ENCODE measurements around the gene BAIAP3.

GRCh38 chr16:1357906-1358566, 24.6 kb downstream of the BAIAP3 start:
- TF ChIP-seq PKNOX1 (IDR thresholded peaks at IDR 0.05) (no peak), SP1 (IDR thresholded peaks at IDR 0.05) (no peak), ARNT (IDR thresholded peaks at IDR 0.05) (no peak), SUZ12 (IDR thresholded peaks at IDR 0.05) (no peak), BHLHE40 (IDR thresholded peaks at IDR 0.05; ENCODE audit: borderline replicate concordance) (no peak)

All from HEK293T (cell line).